PC-9 (cell line): ENCODE results near the gene HSPA1B. TPM values are rescaled to one million over a fixed set of nuclear protein-coding genes. Genes with fewer than 3 reads are reported as not detected.

ENCODE experiments used
- BruUV-seq: library from RNA; stranded (reverse); fragments of 400-500 nt; replicated peaks from 2 replicates; lab custom pipeline; 2021; lab: Mats Ljungman, UMichigan
- CTCF ChIA-PET: fragments of 300-600 bp; sonication (Branson Sonifier 250); formaldehyde crosslinking; loops from one replicate; lab custom pipeline; 2022; ENCODE audit warnings: antibody characterized with exemption; lab: Charles Lee
- POLR2A ChIA-PET: fragments of 300-600 bp; sonication (Branson Sonifier 250); formaldehyde crosslinking; loops from one replicate; lab custom pipeline; 2022; ENCODE audit warnings: antibody characterized with exemption; ENCODE audit not compliant: unreplicated experiment; lab: Charles Lee
- DNase-seq, 2 experiments: peaks; one replicate each; pipeline versions ENCODE4 v3.0.0 to v3.0.0-alpha.2; 2015 to 2022; ENCODE audit warnings: mixed read lengths in 1 of 2
- H2AFZ ChIP-seq: fragments of 200-600 bp; sonication (generic); 2 replicates; pipeline ENCODE4 v1.8.1; 2017; ENCODE audit warnings: antibody characterized with exemption
- H3F3A ChIP-seq: fragments of 200-600 bp; sonication (generic); 2 replicates; pipeline ENCODE4 v1.8.1; 2017; ENCODE audit warnings: antibody characterized with exemption, mild to moderate bottlenecking, low read depth; ENCODE audit not compliant: insufficient read depth
- H3K27ac ChIP-seq: fragments of 200-600 bp; sonication (generic); 2 replicates; pipeline ENCODE4 v1.6.1; 2016; ENCODE audit warnings: mixed run types
- H3K27me3 ChIP-seq: fragments of 200-600 bp; sonication (generic); 2 replicates; pipeline ENCODE4 v1.6.1; 2016; ENCODE audit warnings: low read depth, mixed run types; ENCODE audit not compliant: insufficient read depth
- H3K36me3 ChIP-seq: fragments of 200-600 bp; sonication (generic); 2 replicates; pipeline ENCODE4 v1.6.1; 2016; ENCODE audit warnings: low read depth, mixed run types
- H3K4me1 ChIP-seq: fragments of 200-600 bp; sonication (generic); replicated peaks from 2 replicates; pipeline ENCODE4 v1.6.1; 2016; ENCODE audit warnings: mixed run types; ENCODE audit not compliant: insufficient read depth
- H3K4me2 ChIP-seq: fragments of 200-600 bp; sonication (generic); 2 replicates; pipeline ENCODE4 v1.6.1; 2017; ENCODE audit warnings: mixed run types
- H3K4me3 ChIP-seq: fragments of 200-600 bp; sonication (generic); 2 replicates; pipeline ENCODE4 v1.6.1; 2016; ENCODE audit warnings: mixed run types
- H3K79me2 ChIP-seq: fragments of 200-600 bp; sonication (generic); 2 replicates; pipeline ENCODE4 v1.6.1; 2017; ENCODE audit warnings: low read depth, mixed run types
- H3K9me2 ChIP-seq: fragments of 200-600 bp; sonication (generic); 2 replicates; pipeline ENCODE4 v1.8.1; 2017; ENCODE audit warnings: mild to moderate bottlenecking; ENCODE audit not compliant: insufficient read depth
- H3K9me3 ChIP-seq: fragments of 200-600 bp; sonication (generic); 2 replicates; pipeline ENCODE4 v1.8.1; 2016; ENCODE audit warnings: low read depth; ENCODE audit not compliant: insufficient read depth
- H4K20me1 ChIP-seq: fragments of 200-600 bp; sonication (generic); 2 replicates; pipeline ENCODE4 v1.8.1; 2017; ENCODE audit not compliant: insufficient read depth
- EZH2 ChIP-seq: fragments of 200-600 bp; sonication (generic); IDR thresholded peaks from 2 replicates; pipeline ENCODE4 v1.8.0; 2017; ENCODE audit warnings: antibody characterized with exemption, low read depth
- intact Hi-C: fragments of 100-400 bp; cut with micrococcal nuclease; formaldehyde crosslinking; loops from one replicate; pipeline ENCODE4 v1.10.0; 2022; ENCODE audit not compliant: unreplicated experiment
- total RNA-seq: library from RNA; stranded (reverse); gene quantifications from 2 replicates; pipeline ENCODE4 v1.2.3, GENCODE V29; 2021
- TF ChIP-seq, protein P1 (sequence below): fragments of 200-600 bp; sonication (generic); conservative IDR thresholded peaks from 2 replicates; pipeline ENCODE4 v1.6.1; 2017; ENCODE audit warnings: mixed run types, antibody characterized with exemption, mild to moderate bottlenecking, moderate library complexity

Gene HSPA1B
- total RNA-seq, 1 experiment from 2014 or later, result 334 TPM

DNA sequence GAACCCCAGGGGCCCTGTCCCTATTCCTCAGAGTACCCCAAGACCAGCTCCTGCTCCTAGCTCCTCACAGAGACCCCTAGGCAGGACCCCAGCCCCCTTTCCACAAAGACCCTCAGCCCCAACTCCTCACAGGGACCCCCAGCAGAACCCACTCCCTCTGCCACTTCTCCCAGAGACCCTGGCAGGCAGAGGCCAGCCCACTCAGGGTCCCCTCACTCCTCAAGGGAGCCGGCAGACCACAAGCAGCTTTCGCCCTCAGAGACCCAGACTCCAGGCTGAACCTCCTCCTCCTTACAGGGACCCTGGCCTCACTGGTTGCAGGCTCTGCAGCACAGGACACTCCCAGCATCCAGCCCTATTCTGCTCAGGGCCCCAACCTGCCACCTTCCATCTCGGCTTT lies 50.7 kb downstream of the HSPA1B start:
- BruUV-seq, result no TSS peak
- Histone ChIP-seq H3K4me1 (peaks cover 35% of the 10 kb centered on the region), H3F3A (peaks cover 31% of the 10 kb centered on the region), H3K9me3 (no peaks in the 10 kb centered on the region), H3K27ac (0 out of 2 replicates have a peak overlapping the region, but pooled peaks have one; percentile 16), H2AFZ (no peak overlapping the region), H3K9me2 (no peaks in the 10 kb centered on the region), H3K4me3 (peak overlapping the region; percentile 29; the same call in 1 of the 2 replicates), H4K20me1 (no peaks in the 10 kb centered on the region), H3K4me2 (peak overlapping the region; percentile 58), H3K36me3 (peaks cover 2% of the 10 kb centered on the region; the same call in 1 of the 2 replicates), H3K79me2 (no peaks in the 10 kb centered on the region), H3K27me3 (no peaks in the 10 kb centered on the region)
- intact Hi-C loops, result loop anchor here (5.0 to 10.0 kb wide), 2 partner anchors 46 to 193 kb away; partner anchors contain the start of gene LY6G5C
- no peak for DNase-seq
- ChIA-PET POLR2A (interaction anchor here (0.7 kb wide), 1 partner anchor 631 kb away, joined by 10 read pairs; no protein-coding TSS in a partner anchor), CTCF (no interaction called here)
- TF ChIP-seq, protein P1, sequence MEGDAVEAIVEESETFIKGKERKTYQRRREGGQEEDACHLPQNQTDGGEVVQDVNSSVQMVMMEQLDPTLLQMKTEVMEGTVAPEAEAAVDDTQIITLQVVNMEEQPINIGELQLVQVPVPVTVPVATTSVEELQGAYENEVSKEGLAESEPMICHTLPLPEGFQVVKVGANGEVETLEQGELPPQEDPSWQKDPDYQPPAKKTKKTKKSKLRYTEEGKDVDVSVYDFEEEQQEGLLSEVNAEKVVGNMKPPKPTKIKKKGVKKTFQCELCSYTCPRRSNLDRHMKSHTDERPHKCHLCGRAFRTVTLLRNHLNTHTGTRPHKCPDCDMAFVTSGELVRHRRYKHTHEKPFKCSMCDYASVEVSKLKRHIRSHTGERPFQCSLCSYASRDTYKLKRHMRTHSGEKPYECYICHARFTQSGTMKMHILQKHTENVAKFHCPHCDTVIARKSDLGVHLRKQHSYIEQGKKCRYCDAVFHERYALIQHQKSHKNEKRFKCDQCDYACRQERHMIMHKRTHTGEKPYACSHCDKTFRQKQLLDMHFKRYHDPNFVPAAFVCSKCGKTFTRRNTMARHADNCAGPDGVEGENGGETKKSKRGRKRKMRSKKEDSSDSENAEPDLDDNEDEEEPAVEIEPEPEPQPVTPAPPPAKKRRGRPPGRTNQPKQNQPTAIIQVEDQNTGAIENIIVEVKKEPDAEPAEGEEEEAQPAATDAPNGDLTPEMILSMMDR, result no peak
- TF ChIP-seq EZH2, result no peak

DNA sequence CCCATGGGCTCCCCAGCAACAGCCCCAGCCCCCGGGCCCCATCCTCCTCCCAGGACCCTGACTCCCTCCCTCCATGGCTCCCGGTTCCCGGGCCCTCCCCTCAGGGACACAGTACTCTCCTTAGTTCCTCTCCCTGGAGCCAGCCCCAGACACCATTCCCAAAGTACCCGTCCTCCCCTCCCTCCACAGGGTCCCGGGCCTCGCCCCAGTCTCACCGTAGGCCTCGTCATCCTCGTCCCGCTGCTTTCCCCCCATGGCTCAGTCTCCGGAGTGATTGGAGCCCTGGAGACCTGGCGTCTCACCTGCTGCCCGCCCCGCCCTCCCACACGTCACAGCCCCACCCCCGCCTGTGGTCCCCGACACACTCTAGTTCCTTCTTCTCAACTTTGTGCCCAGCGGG lies 51.2 kb downstream of the HSPA1B start, which contains the start of gene SLC44A4:
Gene SLC44A4, minus strand, starts transcription at position 272 of the 400 bp plus-strand sequence. Its CDS starts 17 bp downstream, at position 255.
- H3K27ac ChIP-seq, result 0 out of 2 replicates have a peak within 1 kb of the TSS, but pooled peaks have one; percentile 47
- peak in 1 of 2 experiments; percentile 42 for DNase-seq
- no peaks in the 10 kb centered on the region for H3K9me3 ChIP-seq
- H2AFZ ChIP-seq, result no peak within 1 kb of the TSS
- H3K36me3 ChIP-seq, result peaks cover 5% of the 10 kb centered on the region; the same call in 1 of the 2 replicates
- peak within 1 kb of the TSS; percentile 58 for H3K4me2 ChIP-seq
- H3K79me2 ChIP-seq, result no peaks in the 10 kb centered on the region
- no peaks in the 10 kb centered on the region for H3K9me2 ChIP-seq
- ChIA-PET CTCF (interaction anchor here (0.7 kb wide), 1 partner anchor 64 kb away, joined by 3 read pairs; no protein-coding TSS in a partner anchor), POLR2A (interaction anchor here (0.7 kb wide), 1 partner anchor 631 kb away, joined by 10 read pairs; no protein-coding TSS in a partner anchor)
- peaks cover 31% of the 10 kb centered on the region for H3F3A ChIP-seq
- intact Hi-C loops, result loop anchor here (5.0 to 10.0 kb wide), 2 partner anchors 46 to 194 kb away; partner anchors contain the start of gene LY6G5C
- BruUV-seq, result no TSS peak
- H3K4me3 ChIP-seq, result peak within 1 kb of the TSS; percentile 36; the same call in 1 of the 2 replicates
- TF ChIP-seq EZH2, result no peak
- TF ChIP-seq, protein P1, result no peak
- no peaks in the 10 kb centered on the region for H4K20me1 ChIP-seq
- H3K4me1 ChIP-seq, result peaks cover 32% of the 10 kb centered on the region
- H3K27me3 ChIP-seq, result no peaks in the 10 kb centered on the region

DNA sequence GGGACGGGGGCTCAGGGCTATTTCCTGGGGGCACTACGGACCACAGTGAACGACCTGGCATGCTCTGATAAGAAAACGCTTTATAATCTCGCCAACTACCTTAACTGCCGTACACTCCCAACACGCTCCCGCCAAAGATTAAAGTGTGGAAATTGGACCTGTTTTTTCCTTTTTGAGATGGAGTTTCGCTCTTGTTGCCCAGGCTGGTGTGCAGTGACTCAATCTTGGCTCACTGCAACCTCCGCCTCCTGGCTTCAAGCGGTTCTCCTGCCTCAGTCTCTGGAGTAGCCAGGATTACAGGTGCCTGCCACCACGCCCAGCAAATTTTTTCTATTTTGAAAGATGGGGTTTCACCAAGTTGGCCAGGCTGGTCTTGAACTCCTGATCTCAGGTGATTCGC lies 51.6 kb downstream of the HSPA1B start:
- peaks cover 5% of the 10 kb centered on the region; the same call in 1 of the 2 replicates for H3K36me3 ChIP-seq
- TF ChIP-seq, protein P1, result no peak
- TF ChIP-seq EZH2, result no peak
- no peak for DNase-seq
- peak overlapping the region; percentile 36; the same call in 1 of the 2 replicates for H3K4me3 ChIP-seq
- H2AFZ ChIP-seq, result no peak overlapping the region
- H3K9me3 ChIP-seq, result no peaks in the 10 kb centered on the region
- peaks cover 28% of the 10 kb centered on the region for H3K4me1 ChIP-seq
- H3K4me2 ChIP-seq, result peak overlapping the region; percentile 58
- no peaks in the 10 kb centered on the region for H3K9me2 ChIP-seq
- TSS peak; percentile 96 for BruUV-seq
- ChIA-PET POLR2A (interaction anchor here (0.7 kb wide), 1 partner anchor 632 kb away, joined by 10 read pairs; no protein-coding TSS in a partner anchor), CTCF (interaction anchor here (0.7 kb wide), 1 partner anchor 64 kb away, joined by 3 read pairs; no protein-coding TSS in a partner anchor)
- intact Hi-C loops, result loop anchor here (5.0 to 10.0 kb wide), 2 partner anchors 47 to 194 kb away; partner anchors contain the start of gene LY6G5C
- H3F3A ChIP-seq, result peaks cover 28% of the 10 kb centered on the region
- H4K20me1 ChIP-seq, result no peaks in the 10 kb centered on the region
- H3K27me3 ChIP-seq, result no peaks in the 10 kb centered on the region
- no peaks in the 10 kb centered on the region for H3K79me2 ChIP-seq
- H3K27ac ChIP-seq, result 0 out of 2 replicates have a peak overlapping the region, but pooled peaks have one; percentile 47

Other genes with a start within 250 kb of the HSPA1B start
- gene LTB, start 245.3 kb upstream of the HSPA1B start, total RNA-seq, result 0.63 TPM in 1 of 2 replicates, not detected in the other
- 1.6 TPM in 2 replicates for gene LST1, start 241.5 kb upstream of the HSPA1B start, total RNA-seq
- gene NCR3, start 234.7 kb upstream of the HSPA1B start, total RNA-seq, result not detected in 2 replicates
- gene AIF1, start 212.5 kb upstream of the HSPA1B start, total RNA-seq, result not detected in 2 replicates
- 182 and 192 TPM in 2 replicates for gene PRRC2A, start 207.0 kb upstream of the HSPA1B start, total RNA-seq
- 336 and 358 TPM in 2 replicates for gene BAG6, start 175.1 kb upstream of the HSPA1B start, total RNA-seq
- gene APOM, start 171.8 kb upstream of the HSPA1B start, total RNA-seq, result 2.7 and 2.9 TPM in 2 replicates
- 17.2 and 17.8 TPM in 2 replicates for gene C6orf47, start 167.0 kb upstream of the HSPA1B start, total RNA-seq
- gene GPANK1, start 162.7 kb upstream of the HSPA1B start, total RNA-seq, result 11.5 and 13.0 TPM in 2 replicates
- gene CSNK2B, start 161.7 kb upstream of the HSPA1B start, total RNA-seq, result 152 and 173 TPM in 2 replicates
- 20.9 and 24.0 TPM in 2 replicates for gene LY6G5B, start 157.8 kb upstream of the HSPA1B start, total RNA-seq
- 2.6 and 3.7 TPM in 2 replicates for gene LY6G5C, start 146.7 kb upstream of the HSPA1B start, total RNA-seq
- gene ABHD16A, start 124.4 kb upstream of the HSPA1B start, total RNA-seq, result 31.3 and 35.2 TPM in 2 replicates
- not detected in 2 replicates for gene LY6G6F, start 120.9 kb upstream of the HSPA1B start, total RNA-seq
- gene LY6G6D, start 112.4 kb upstream of the HSPA1B start, total RNA-seq, result not detected in 2 replicates
- gene LY6G6C, start 106.0 kb upstream of the HSPA1B start, total RNA-seq, result 1.2 and 2.1 TPM in 2 replicates
- 0.43 and 0.59 TPM in 2 replicates for gene MPIG6B, start 104.4 kb upstream of the HSPA1B start, total RNA-seq
- gene DDAH2, start 98.4 kb upstream of the HSPA1B start, total RNA-seq, result 58.3 and 99.6 TPM in 2 replicates
- 546 and 599 TPM in 2 replicates for gene CLIC1, start 91.2 kb upstream of the HSPA1B start, total RNA-seq
- gene MSH5, start 87.7 kb upstream of the HSPA1B start, total RNA-seq, result 50.0 and 68.8 TPM in 2 replicates
- 11.1 and 16.9 TPM in 2 replicates for gene SAPCD1, start 65.1 kb upstream of the HSPA1B start, total RNA-seq
- gene VWA7, start 50.4 kb upstream of the HSPA1B start, total RNA-seq, result 6.0 and 9.6 TPM in 2 replicates
- gene VARS1, start 32.0 kb upstream of the HSPA1B start, total RNA-seq, result 99.6 and 124 TPM in 2 replicates
- gene LSM2, start 20.8 kb upstream of the HSPA1B start, total RNA-seq, result 67.5 and 74.3 TPM in 2 replicates
- 2.3 and 2.6 TPM in 2 replicates for gene HSPA1L, start 12.5 kb upstream of the HSPA1B start, total RNA-seq
- 378 and 385 TPM in 2 replicates for gene HSPA1A, start 12.2 kb upstream of the HSPA1B start, total RNA-seq
- 23.1 and 23.4 TPM in 2 replicates for gene NEU1, start 35.1 kb downstream of the HSPA1B start, total RNA-seq
- gene SLC44A4, start 51.3 kb downstream of the HSPA1B start, total RNA-seq, result 44.4 and 44.9 TPM in 2 replicates
- gene EHMT2, start 70.0 kb downstream of the HSPA1B start, total RNA-seq, result 57.3 and 68.3 TPM in 2 replicates
- 16.2 and 20.3 TPM in 2 replicates for gene ZBTB12, start 74.3 kb downstream of the HSPA1B start, total RNA-seq
- 0.96 and 2.4 TPM in 2 replicates for gene C2, start 100.0 kb downstream of the HSPA1B start, total RNA-seq
- 22.6 and 25.5 TPM in 2 replicates for gene CFB, start 118.4 kb downstream of the HSPA1B start, total RNA-seq
- 43.0 and 50.8 TPM in 2 replicates for gene NELFE, start 131.2 kb downstream of the HSPA1B start, total RNA-seq
- gene SKIC2, start 131.4 kb downstream of the HSPA1B start, total RNA-seq, result 67.9 and 86.0 TPM in 2 replicates
- 24.5 and 36.0 TPM in 2 replicates for gene DXO, start 144.4 kb downstream of the HSPA1B start, total RNA-seq
- 7.0 and 9.3 TPM in 2 replicates for gene C4A, start 154.3 kb downstream of the HSPA1B start, total RNA-seq
- gene C4B, start 187.1 kb downstream of the HSPA1B start, total RNA-seq, result 7.5 and 8.3 TPM in 2 replicates
- 0.33 TPM in 1 of 2 replicates, not detected in the other for gene CYP21A2, start 210.7 kb downstream of the HSPA1B start, total RNA-seq